ENCODE results near the gene ANKRD33. TPM values are rescaled to one million over a fixed set of nuclear protein-coding genes. Genes with fewer than 3 reads are reported as not detected.

ANKRD33 gene
- total RNA-seq, 1 experiment from 2014 or later: not detected

DNA sequence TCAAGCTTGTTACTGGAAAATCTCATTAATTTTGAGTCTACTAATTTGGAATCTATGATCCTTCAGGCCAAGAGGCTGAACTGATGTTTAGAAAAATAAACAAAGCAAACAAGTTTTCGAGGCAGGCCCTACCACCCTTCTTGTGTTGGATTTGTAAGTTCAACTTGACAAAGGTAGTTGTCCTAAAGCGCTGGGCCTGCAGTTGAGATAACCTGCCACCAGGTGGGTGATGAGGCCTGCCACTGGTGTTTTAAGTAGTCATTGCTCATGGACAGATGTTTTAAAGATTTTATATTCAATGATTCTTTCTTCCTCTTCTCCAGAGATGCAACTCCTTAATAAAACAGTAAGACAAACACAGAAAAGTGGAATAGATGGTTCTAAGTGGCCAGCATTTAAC, 38.8 kb downstream of the ANKRD33 start:
- H3K36me3 ChIP-seq (ENCODE audit: control insufficient read depth, insufficient read depth, low read length): no peaks in the 10 kb centered on the region
- H3K4me1 ChIP-seq: peaks cover 30% of the 10 kb centered on the region
- Mint-ChIP-seq H3K27me3 (ENCODE audit: insufficient read depth, unreplicated experiment) (no peaks in the 10 kb centered on the region), H3K9me3 (ENCODE audit: unreplicated experiment) (no peaks in the 10 kb centered on the region), H3K4me3 (ENCODE audit: unreplicated experiment) (no peak overlapping the region), H3K36me3 (ENCODE audit: insufficient read depth, unreplicated experiment) (no peaks in the 10 kb centered on the region), H3K27ac (ENCODE audit: unreplicated experiment) (no peak overlapping the region), H3K4me1 (ENCODE audit: low read depth, unreplicated experiment) (peaks cover 26% of the 10 kb centered on the region)
- TF ChIP-seq, protein P1, sequence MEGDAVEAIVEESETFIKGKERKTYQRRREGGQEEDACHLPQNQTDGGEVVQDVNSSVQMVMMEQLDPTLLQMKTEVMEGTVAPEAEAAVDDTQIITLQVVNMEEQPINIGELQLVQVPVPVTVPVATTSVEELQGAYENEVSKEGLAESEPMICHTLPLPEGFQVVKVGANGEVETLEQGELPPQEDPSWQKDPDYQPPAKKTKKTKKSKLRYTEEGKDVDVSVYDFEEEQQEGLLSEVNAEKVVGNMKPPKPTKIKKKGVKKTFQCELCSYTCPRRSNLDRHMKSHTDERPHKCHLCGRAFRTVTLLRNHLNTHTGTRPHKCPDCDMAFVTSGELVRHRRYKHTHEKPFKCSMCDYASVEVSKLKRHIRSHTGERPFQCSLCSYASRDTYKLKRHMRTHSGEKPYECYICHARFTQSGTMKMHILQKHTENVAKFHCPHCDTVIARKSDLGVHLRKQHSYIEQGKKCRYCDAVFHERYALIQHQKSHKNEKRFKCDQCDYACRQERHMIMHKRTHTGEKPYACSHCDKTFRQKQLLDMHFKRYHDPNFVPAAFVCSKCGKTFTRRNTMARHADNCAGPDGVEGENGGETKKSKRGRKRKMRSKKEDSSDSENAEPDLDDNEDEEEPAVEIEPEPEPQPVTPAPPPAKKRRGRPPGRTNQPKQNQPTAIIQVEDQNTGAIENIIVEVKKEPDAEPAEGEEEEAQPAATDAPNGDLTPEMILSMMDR (IDR thresholded peaks at IDR 0.05; ENCODE audit: insufficient read depth in 1 of 2, low read depth in 1 of 2, low read length in 1 of 2, severe bottlenecking in 1 of 2, unreplicated experiment in 1 of 2): peak; percentile 64 to 70
- CTCF ChIA-PET: interaction anchor here (0.8 kb wide), 1 partner anchor 50 kb away, joined by 3 read pairs; no protein-coding TSS in a partner anchor
- H3K4me3 ChIP-seq (ENCODE audit: low read depth, low read length): no peak overlapping the region
- POLR2A ChIA-PET: interaction anchor here (0.6 kb wide), 1 partner anchor 62 kb away, joined by 3 read pairs; no protein-coding TSS in a partner anchor
- no peaks in the 10 kb centered on the region for H3K27me3 ChIP-seq (replicated peaks; ENCODE audit: control insufficient read depth, insufficient read depth, low read length)
- peak; percentile 69 to 70 for DNase-seq
- H3K9me3 ChIP-seq: no peaks in the 10 kb centered on the region
- no TSS peak for BruUV-seq (replicated peaks)
- intact Hi-C loops (cut with micrococcal nuclease; ENCODE audit: unreplicated experiment): loop anchor here (1.0 kb wide), 2 partner anchors 25 to 54 kb away; partner anchors contain the start of gene ACVR1B

DNA sequence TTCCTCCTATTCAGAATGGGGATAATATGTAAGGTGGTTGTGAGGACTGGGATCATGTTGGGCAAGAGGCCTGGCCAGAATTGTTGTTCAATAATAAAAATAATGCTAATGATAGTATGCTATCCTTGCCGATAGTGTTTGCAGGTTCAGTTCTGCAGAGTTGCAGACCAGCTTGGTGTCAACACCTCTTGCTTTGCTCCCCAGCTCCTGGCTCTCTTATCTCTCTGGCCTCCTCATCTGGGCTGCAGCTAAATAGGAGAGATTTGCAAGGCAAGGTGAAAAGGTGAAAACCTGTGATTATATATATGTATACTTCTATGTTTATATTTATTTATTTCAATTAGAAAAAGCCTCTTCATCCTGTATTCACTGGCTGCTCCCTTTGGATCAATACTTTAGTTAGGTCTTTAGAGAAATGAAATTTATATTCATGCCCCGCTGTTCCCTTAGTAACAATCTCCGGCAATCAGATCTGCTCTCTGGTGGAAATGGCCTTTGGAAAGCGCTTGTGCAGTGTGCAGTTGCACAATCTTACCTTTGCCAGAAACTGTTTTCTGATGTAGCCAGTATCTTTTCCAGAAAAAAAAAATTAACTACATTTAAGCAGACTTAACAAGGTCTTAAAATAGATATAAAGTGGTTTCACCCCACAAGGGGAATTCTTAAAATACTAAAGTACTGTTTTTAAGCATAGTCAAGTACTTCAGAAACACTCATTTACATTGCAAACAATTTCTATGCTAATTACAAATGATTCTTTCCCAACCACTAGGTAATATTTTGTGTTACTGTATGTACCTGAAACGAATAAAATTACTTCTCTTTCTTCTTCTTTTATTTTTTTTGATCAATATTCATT, 44.5 kb downstream of the ANKRD33 start:
- POLR2A ChIA-PET: no interaction called here
- no TSS peak for BruUV-seq (replicated peaks)
- H3K9me3 Mint-ChIP-seq (ENCODE audit: unreplicated experiment): no peaks in the 10 kb centered on the region
- no peak overlapping the region for H3K27ac Mint-ChIP-seq (ENCODE audit: unreplicated experiment)
- Histone ChIP-seq H3K4me3 (ENCODE audit: low read depth, low read length) (no peak overlapping the region), H3K27me3 (replicated peaks; ENCODE audit: control insufficient read depth, insufficient read depth, low read length) (no peaks in the 10 kb centered on the region), H3K9me3 (no peaks in the 10 kb centered on the region), H3K36me3 (ENCODE audit: control insufficient read depth, insufficient read depth, low read length) (no peaks in the 10 kb centered on the region), H3K4me1 (no peaks in the 10 kb centered on the region)
- no peaks in the 10 kb centered on the region for H3K36me3 Mint-ChIP-seq (ENCODE audit: insufficient read depth, unreplicated experiment)
- CTCF ChIA-PET: no interaction called here
- peak in 1 of 2 experiments; percentile 9 for DNase-seq
- H3K27me3 Mint-ChIP-seq (ENCODE audit: insufficient read depth, unreplicated experiment): no peaks in the 10 kb centered on the region
- H3K4me3 Mint-ChIP-seq (ENCODE audit: unreplicated experiment): no peak overlapping the region
- H3K4me1 Mint-ChIP-seq (ENCODE audit: low read depth, unreplicated experiment): no peaks in the 10 kb centered on the region
- intact Hi-C loops (cut with micrococcal nuclease; ENCODE audit: unreplicated experiment): no loop called here
- TF ChIP-seq, protein P1 (IDR thresholded peaks at IDR 0.05; ENCODE audit: insufficient read depth in 1 of 2, low read depth in 1 of 2, low read length in 1 of 2, severe bottlenecking in 1 of 2, unreplicated experiment in 1 of 2): no peak

DNA sequence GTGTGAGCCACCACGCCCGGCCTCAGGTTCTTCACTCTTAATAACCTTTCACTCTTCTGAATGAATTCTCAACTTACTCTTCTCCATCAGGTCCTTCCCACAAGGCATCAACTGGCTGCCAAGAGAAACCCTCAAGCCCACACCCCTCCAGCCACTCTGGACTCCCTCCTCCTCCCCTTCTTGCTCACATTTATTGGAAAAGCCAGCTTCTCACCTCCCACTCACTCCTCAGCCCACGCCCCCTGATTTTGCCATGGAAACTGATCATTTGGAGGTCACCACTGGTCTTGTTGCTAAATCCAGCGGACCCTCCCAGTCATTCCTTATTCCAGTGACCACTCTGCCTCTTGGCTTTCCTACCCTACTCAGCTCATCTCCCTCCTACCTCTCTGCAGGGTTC, 46.2 kb downstream of the ANKRD33 start:
- no peak overlapping the region for H3K4me3 Mint-ChIP-seq (ENCODE audit: unreplicated experiment)
- H3K36me3 Mint-ChIP-seq (ENCODE audit: insufficient read depth, unreplicated experiment): no peaks in the 10 kb centered on the region
- intact Hi-C loops (cut with micrococcal nuclease; ENCODE audit: unreplicated experiment): no loop called here
- H3K4me1 Mint-ChIP-seq (ENCODE audit: low read depth, unreplicated experiment): no peaks in the 10 kb centered on the region
- TF ChIP-seq, protein P1 (IDR thresholded peaks at IDR 0.05; ENCODE audit: insufficient read depth in 1 of 2, low read depth in 1 of 2, low read length in 1 of 2, severe bottlenecking in 1 of 2, unreplicated experiment in 1 of 2): no peak
- ChIA-PET CTCF (interaction anchor here (0.7 to 1.1 kb wide), 2 partner anchors 22 to 26 kb away, joined by 4 to 5 read pairs; no protein-coding TSS in a partner anchor), POLR2A (no interaction called here)
- H3K4me1 ChIP-seq: no peaks in the 10 kb centered on the region
- peak in 1 of 2 experiments; percentile 13 for DNase-seq
- H3K36me3 ChIP-seq (ENCODE audit: control insufficient read depth, insufficient read depth, low read length): no peaks in the 10 kb centered on the region
- H3K27ac Mint-ChIP-seq (ENCODE audit: unreplicated experiment): no peak overlapping the region
- no peaks in the 10 kb centered on the region for H3K9me3 Mint-ChIP-seq (ENCODE audit: unreplicated experiment)
- no peaks in the 10 kb centered on the region for H3K27me3 Mint-ChIP-seq (ENCODE audit: insufficient read depth, unreplicated experiment)
- H3K4me3 ChIP-seq (ENCODE audit: low read depth, low read length): no peak overlapping the region
- BruUV-seq (replicated peaks): no TSS peak
- H3K27me3 ChIP-seq (replicated peaks; ENCODE audit: control insufficient read depth, insufficient read depth, low read length): no peaks in the 10 kb centered on the region
- no peaks in the 10 kb centered on the region for H3K9me3 ChIP-seq

Data from Caco-2 (cell line).